ENCODE results near the gene AP2A2. TPM values are rescaled to one million over a fixed set of nuclear protein-coding genes. Genes with fewer than 3 reads are reported as not detected.

Gene AP2A2
- total RNA-seq, 1 donor from 2014 or later: 91.4 TPM

DNA sequence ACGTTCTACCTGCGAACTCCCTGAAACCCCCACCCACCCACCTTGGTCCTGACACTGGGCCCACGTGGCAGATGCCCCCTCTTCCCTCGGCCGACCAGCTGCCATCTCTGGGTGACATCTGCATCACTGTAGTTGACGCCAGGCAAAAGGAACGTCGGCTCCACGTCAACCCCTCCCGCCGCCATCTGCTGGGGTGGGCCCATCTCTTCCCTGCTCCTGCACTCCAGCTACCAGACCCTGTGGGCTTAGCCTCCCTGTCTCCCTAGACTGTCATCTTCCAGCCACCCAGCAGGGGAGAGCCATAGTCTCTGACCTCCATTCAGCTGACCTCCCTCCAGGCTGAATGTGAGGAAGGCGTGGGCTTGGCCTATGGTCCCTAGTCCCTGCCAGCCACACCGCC is 36.4 kb upstream of the AP2A2 start:
- no peaks in the 10 kb centered on the region for H3K36me3 ChIP-seq (ENCODE audit: control insufficient read depth, insufficient read depth, low read length)
- no peak for DNase-seq (ENCODE audit: low read depth)
- TF ChIP-seq, protein P1, sequence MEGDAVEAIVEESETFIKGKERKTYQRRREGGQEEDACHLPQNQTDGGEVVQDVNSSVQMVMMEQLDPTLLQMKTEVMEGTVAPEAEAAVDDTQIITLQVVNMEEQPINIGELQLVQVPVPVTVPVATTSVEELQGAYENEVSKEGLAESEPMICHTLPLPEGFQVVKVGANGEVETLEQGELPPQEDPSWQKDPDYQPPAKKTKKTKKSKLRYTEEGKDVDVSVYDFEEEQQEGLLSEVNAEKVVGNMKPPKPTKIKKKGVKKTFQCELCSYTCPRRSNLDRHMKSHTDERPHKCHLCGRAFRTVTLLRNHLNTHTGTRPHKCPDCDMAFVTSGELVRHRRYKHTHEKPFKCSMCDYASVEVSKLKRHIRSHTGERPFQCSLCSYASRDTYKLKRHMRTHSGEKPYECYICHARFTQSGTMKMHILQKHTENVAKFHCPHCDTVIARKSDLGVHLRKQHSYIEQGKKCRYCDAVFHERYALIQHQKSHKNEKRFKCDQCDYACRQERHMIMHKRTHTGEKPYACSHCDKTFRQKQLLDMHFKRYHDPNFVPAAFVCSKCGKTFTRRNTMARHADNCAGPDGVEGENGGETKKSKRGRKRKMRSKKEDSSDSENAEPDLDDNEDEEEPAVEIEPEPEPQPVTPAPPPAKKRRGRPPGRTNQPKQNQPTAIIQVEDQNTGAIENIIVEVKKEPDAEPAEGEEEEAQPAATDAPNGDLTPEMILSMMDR (IDR thresholded peaks at IDR 0.05; ENCODE audit: insufficient read depth, low read length, poor library complexity, severe bottlenecking): no peak
- H3K4me3 ChIP-seq (ENCODE audit: low read depth, low read length): no peak overlapping the region
- no peaks in the 10 kb centered on the region for H3K27me3 ChIP-seq (ENCODE audit: control insufficient read depth, insufficient read depth, low read length)

DNA sequence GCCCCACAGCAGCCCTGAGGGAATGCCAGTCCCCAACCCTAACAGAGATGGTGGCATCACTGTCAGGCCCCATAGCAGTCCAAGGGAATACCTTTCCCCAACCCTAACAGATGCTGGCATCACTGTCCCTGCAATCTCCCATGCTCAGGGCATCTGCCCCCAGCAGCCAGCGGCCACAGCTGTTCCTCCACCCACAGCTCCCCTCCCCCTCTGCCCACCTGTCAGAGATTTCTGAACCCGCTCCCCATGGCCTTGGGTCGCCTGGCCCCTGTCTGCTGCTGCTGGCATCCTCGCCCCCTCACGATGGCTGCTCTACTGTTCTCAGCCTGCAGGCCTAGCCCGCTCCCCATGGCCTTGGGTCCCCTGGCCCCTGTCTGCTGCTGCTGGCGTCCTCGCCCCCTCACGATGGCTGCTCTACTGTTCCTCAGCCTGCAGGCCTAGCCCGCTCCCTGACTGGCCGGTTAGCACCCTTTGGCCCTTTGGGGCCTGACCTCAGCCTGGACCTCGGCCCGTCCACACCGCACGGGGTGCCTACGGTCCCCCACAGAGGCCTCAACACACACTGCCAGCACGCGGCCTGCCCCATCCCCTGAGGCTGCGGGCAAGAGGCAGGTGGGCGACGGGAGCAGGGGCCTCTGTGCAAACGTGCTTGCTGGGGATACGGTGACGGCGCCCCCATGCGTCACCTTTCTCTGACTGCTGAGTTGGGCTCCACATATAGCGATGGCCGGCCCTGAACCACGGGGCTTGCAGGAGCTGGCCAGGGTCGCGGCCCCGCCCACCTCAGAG is 35.8 kb upstream of the AP2A2 start:
- DNase-seq (ENCODE audit: low read depth): no peak
- H3K36me3 ChIP-seq (ENCODE audit: control insufficient read depth, insufficient read depth, low read length): no peaks in the 10 kb centered on the region
- H3K27me3 ChIP-seq (ENCODE audit: control insufficient read depth, insufficient read depth, low read length): no peaks in the 10 kb centered on the region
- H3K4me3 ChIP-seq (ENCODE audit: low read depth, low read length): no peak overlapping the region
- TF ChIP-seq, protein P1 (IDR thresholded peaks at IDR 0.05; ENCODE audit: insufficient read depth, low read length, poor library complexity, severe bottlenecking): no peak

- TF ChIP-seq, protein P1 (IDR thresholded peaks at IDR 0.05; ENCODE audit: insufficient read depth, low read length, poor library complexity, severe bottlenecking): no peak
- Histone ChIP-seq H3K36me3 (ENCODE audit: control insufficient read depth, insufficient read depth, low read length) (no peaks in the 10 kb centered on the region), H3K27me3 (ENCODE audit: control insufficient read depth, insufficient read depth, low read length) (no peaks in the 10 kb centered on the region), H3K4me3 (ENCODE audit: low read depth, low read length) (no peak overlapping the region)
- no peak for DNase-seq (ENCODE audit: low read depth)
Observed at GRCh38 chr11:890794-891540, 34.7 kb upstream of the AP2A2 start.

DNA sequence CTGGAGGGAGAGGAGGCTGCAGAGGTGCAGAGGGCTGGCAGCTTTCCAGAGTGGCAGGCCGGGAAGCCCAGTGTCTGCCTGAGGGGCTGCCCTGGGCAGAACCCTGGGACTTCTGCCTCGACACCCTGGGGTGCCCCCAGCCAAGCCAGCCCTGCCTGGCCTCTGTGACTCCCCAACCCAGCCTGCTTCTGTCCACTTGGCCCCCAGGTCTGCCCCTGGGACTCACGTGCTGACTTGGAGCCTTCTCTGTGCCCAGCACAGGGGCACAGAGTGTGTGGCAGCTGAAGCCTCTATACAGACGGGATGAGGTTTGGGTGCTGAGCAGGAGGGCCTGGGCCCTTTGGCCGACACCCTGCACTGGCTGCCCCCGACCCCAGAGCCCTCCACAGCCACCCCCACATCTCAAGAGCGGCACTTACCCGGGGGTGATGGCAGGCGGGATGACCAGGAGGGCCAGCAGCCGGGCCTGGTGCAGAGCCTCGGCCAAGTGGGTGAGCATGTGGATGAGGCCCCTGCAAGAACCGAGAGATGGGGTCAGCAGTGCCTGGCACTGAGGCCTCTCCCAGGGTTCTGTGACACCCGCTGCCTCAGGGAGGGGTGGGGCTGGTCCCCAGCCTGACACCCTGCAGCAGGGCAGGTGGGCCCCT is 32.5 kb upstream of the AP2A2 start:
- TF ChIP-seq, protein P1 (IDR thresholded peaks at IDR 0.05; ENCODE audit: insufficient read depth, low read length, poor library complexity, severe bottlenecking): no peak
- H3K36me3 ChIP-seq (ENCODE audit: control insufficient read depth, insufficient read depth, low read length): no peaks in the 10 kb centered on the region
- no peak overlapping the region for H3K4me3 ChIP-seq (ENCODE audit: low read depth, low read length)
- DNase-seq (ENCODE audit: low read depth): no peak
- H3K27me3 ChIP-seq (ENCODE audit: control insufficient read depth, insufficient read depth, low read length): no peaks in the 10 kb centered on the region

DNA sequence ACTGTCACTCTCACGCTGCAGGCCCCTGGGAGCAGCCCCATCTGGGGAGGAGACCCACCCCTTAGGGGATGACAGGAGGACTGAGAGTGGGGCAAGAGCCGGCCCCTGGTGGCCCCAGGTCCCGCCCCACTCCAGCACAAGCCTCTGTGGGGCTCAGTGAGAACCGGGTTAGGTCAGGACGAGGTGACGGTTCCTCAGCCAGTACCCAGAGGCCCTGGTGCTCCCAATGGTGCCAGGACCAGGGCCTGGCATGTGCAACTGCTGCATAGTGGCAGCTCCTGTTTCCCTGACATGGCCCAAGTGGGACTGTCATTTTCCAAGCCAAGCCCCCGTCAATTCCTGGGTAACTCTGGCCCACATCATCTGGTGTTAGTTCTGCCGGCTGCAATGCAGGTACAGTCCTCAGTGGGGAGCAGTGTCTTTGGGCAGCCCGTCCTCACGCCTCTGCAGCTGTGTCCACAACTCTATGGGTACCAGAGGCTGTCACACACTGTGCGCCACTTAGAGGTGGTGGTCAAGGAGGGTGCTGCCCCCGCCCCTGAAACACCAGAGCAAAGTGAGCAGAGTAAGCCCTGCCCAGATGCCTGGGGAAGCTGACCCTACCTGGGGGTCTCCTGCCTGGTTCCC is 31.0 kb upstream of the AP2A2 start:
- no peak for DNase-seq (ENCODE audit: low read depth)
- no peaks in the 10 kb centered on the region for H3K27me3 ChIP-seq (ENCODE audit: control insufficient read depth, insufficient read depth, low read length)
- H3K4me3 ChIP-seq (ENCODE audit: low read depth, low read length): no peak overlapping the region
- TF ChIP-seq, protein P1 (IDR thresholded peaks at IDR 0.05; ENCODE audit: insufficient read depth, low read length, poor library complexity, severe bottlenecking): no peak
- peaks cover 3% of the 10 kb centered on the region for H3K36me3 ChIP-seq (ENCODE audit: control insufficient read depth, insufficient read depth, low read length)
